GM23338 (cell line): ENCODE measurements around the gene VCL. TPM values are rescaled to one million over a fixed set of nuclear protein-coding genes. Genes with fewer than 3 reads are reported as not detected.

Experiments used
- ATAC-seq: fragments of 200-7000 bp; cut with Tn5 transposase; 3 replicates; pipeline ENCODE4 v1.9.1; 2020
- DNase-seq: peaks from one replicate; pipeline ENCODE4 v3.0.0-alpha.2; 2015; ENCODE audit warnings: low spot score
- H2AFZ ChIP-seq: fragments of 200-600 bp; sonication (generic); 2 replicates; pipeline ENCODE4 v1.8.0; 2016; ENCODE audit warnings: antibody characterized with exemption, mild to moderate bottlenecking, moderate library complexity
- H3F3A ChIP-seq: fragments of 200-600 bp; sonication (generic); replicated peaks from 2 replicates; pipeline ENCODE4 v1.8.0; 2017; ENCODE audit warnings: antibody characterized with exemption, mixed run types, low read depth
- H3K27ac ChIP-seq: fragments of 200-600 bp; sonication (generic); 2 replicates; pipeline ENCODE4 v1.6.1; 2016; ENCODE audit warnings: low read depth
- H3K27me3 ChIP-seq: fragments of 200-600 bp; sonication (generic); 2 replicates; pipeline ENCODE4 v1.8.0; 2016; ENCODE audit warnings: mild to moderate bottlenecking, mixed run types, moderate library complexity; ENCODE audit not compliant: insufficient read depth
- H3K36me3 ChIP-seq: fragments of 200-600 bp; sonication (generic); 2 replicates; pipeline ENCODE4 v1.8.0; 2016; ENCODE audit warnings: mild to moderate bottlenecking; ENCODE audit not compliant: insufficient read depth
- H3K4me1 ChIP-seq: fragments of 200-600 bp; sonication (generic); 2 replicates; pipeline ENCODE4 v1.8.0; 2016; ENCODE audit warnings: mild to moderate bottlenecking, moderate library complexity; ENCODE audit not compliant: insufficient read depth
- H3K4me2 ChIP-seq: fragments of 200-600 bp; sonication (generic); 2 replicates; pipeline ENCODE4 v1.7.1; 2017; ENCODE audit warnings: mixed run types
- H3K4me3 ChIP-seq: fragments of 200-600 bp; sonication (generic); 2 replicates; pipeline ENCODE4 v1.6.1; 2016; ENCODE audit warnings: mixed run types
- H3K79me2 ChIP-seq: fragments of 200-600 bp; sonication (generic); replicated peaks from 2 replicates; pipeline ENCODE4 v1.8.0; 2017; ENCODE audit warnings: mild to moderate bottlenecking; ENCODE audit not compliant: insufficient read depth
- H3K9me2 ChIP-seq: fragments of 200-600 bp; sonication (generic); 2 replicates; pipeline ENCODE4 v1.8.0; 2017; ENCODE audit not compliant: insufficient read depth
- H4K20me1 ChIP-seq: fragments of 200-600 bp; sonication (generic); replicated peaks from 2 replicates; pipeline ENCODE4 v1.8.0; 2017; ENCODE audit warnings: mild to moderate bottlenecking; ENCODE audit not compliant: insufficient read depth
- H3K27ac Mint-ChIP-seq: 2 replicates; pipeline ENCODE4 v1.8.0; 2020; ENCODE audit warnings: inconsistent platforms, mild to moderate bottlenecking, moderate library complexity, mixed read lengths
- H3K27me3 Mint-ChIP-seq: 3 replicates; pipeline ENCODE4 v1.8.0; 2022; ENCODE audit warnings: low read depth, mild to moderate bottlenecking, moderate library complexity, mixed read lengths, inconsistent platforms; ENCODE audit not compliant: insufficient read depth, poor library complexity
- H3K36me3 Mint-ChIP-seq: 3 replicates; pipeline ENCODE4 v1.8.0; 2021; ENCODE audit warnings: low read depth, mild to moderate bottlenecking, inconsistent platforms, moderate library complexity, mixed read lengths
- H3K4me1 Mint-ChIP-seq: 3 replicates; pipeline ENCODE4 v1.8.0; 2020; ENCODE audit warnings: mild to moderate bottlenecking, inconsistent platforms, mixed read lengths
- H3K4me3 Mint-ChIP-seq: 3 replicates; pipeline ENCODE4 v1.8.0; 2021; ENCODE audit warnings: moderate library complexity, mild to moderate bottlenecking, inconsistent platforms, mixed read lengths
- H3K9me3 Mint-ChIP-seq: 3 replicates; pipeline ENCODE4 v1.8.0; 2020; ENCODE audit warnings: moderate library complexity, mild to moderate bottlenecking, inconsistent platforms, mixed read lengths
- CREB1 ChIP-seq: fragments of 250-450 bp; sonication (Bioruptor Pico); IDR thresholded peaks from 2 replicates; pipeline ENCODE4 v1.5.0; 2020; ENCODE audit warnings: low read depth, mild to moderate bottlenecking, moderate library complexity
- CTCF ChIP-seq, 2 experiments: fragments of 200-600 bp in 1 of 2; sonication (generic) in 1 of 2; conservative IDR thresholded peaks; 2 replicates each; pipeline versions ENCODE4 v1.5.1 to v1.6.1; 2016 to 2017; ENCODE audit warnings: antibody characterized with exemption in 2 of 2, low read depth in 2 of 2, mild to moderate bottlenecking in 2 of 2, moderate library complexity in 1 of 2
- ETS1 ChIP-seq: IDR thresholded peaks from 2 replicates; pipeline ENCODE4 v1.6.1; 2016; ENCODE audit warnings: antibody characterized with exemption
- EZH2 ChIP-seq: fragments of 200-600 bp; sonication (generic); IDR thresholded peaks from one replicate; pipeline ENCODE4 v1.8.0; 2017; ENCODE audit warnings: antibody characterized with exemption, mild to moderate bottlenecking, low read depth; ENCODE audit not compliant: unreplicated experiment
- EZH2phosphoT487 ChIP-seq: fragments of 200-600 bp; sonication (generic); IDR thresholded peaks from one replicate; pipeline ENCODE4 v1.8.1; 2018; ENCODE audit warnings: antibody characterized with exemption; ENCODE audit not compliant: unreplicated experiment
- JUNB ChIP-seq: IDR thresholded peaks from one replicate; pipeline ENCODE4 v1.6.1; 2016; ENCODE audit warnings: antibody characterized with exemption; ENCODE audit not compliant: unreplicated experiment
- NANOG ChIP-seq: IDR thresholded peaks from 2 replicates; pipeline ENCODE4 v1.6.1; 2016; ENCODE audit warnings: antibody characterized with exemption, borderline replicate concordance
- POLR2AphosphoS5 ChIP-seq: IDR thresholded peaks from 2 replicates; pipeline ENCODE4 v1.6.1; 2016; ENCODE audit warnings: antibody characterized with exemption, low read depth
- REST ChIP-seq: IDR thresholded peaks from one replicate; pipeline ENCODE4 v1.6.1; 2018; ENCODE audit warnings: antibody characterized with exemption; ENCODE audit not compliant: unreplicated experiment
- STAT1 ChIP-seq: IDR thresholded peaks from one replicate; pipeline ENCODE4 v1.6.1; 2016; ENCODE audit warnings: antibody characterized with exemption; ENCODE audit not compliant: unreplicated experiment
- ZNF114 ChIP-seq: fragments of 250-450 bp; sonication (Bioruptor Pico); IDR thresholded peaks from 2 replicates; pipeline ENCODE4 v1.5.0; 2020; ENCODE audit warnings: mild to moderate bottlenecking, moderate library complexity
- ZNF331 ChIP-seq: fragments of 250-450 bp; sonication (Bioruptor Pico); IDR thresholded peaks from 2 replicates; pipeline ENCODE4 v1.5.0; 2020; ENCODE audit warnings: low read depth, mild to moderate bottlenecking, moderate library complexity
- ZNF462 ChIP-seq: fragments of 250-450 bp; sonication (Bioruptor Pico); IDR thresholded peaks from 2 replicates; pipeline ENCODE4 v1.5.0; 2020; ENCODE audit warnings: mild to moderate bottlenecking, moderate library complexity
- polyA plus RNA-seq: library from polyadenylated mRNA; unstranded; fragments of >200 nt; fragmentation: Nextera tagmentation; extraction: Ambion mirVana; gene quantifications from 2 replicates; pipeline ENCODE4 v1.2.1, GENCODE V29; 2016
- total RNA-seq: library from RNA; depleted of rRNA; stranded (reverse); fragments of >200 nt; shearing (Covaris generic); gene quantifications from 2 replicates; pipeline ENCODE4 v1.2.3, GENCODE V29; 2014

VCL gene
- total and polyA plus RNA-seq, 2 experiments from 2014 or later, result 60.7 to 254 TPM

- H3K27ac Mint-ChIP-seq, result no peak overlapping the region
- H3K79me2 ChIP-seq, result peaks cover 34% of the 10 kb centered on the region
- no peaks in the 10 kb centered on the region for H3K4me1 Mint-ChIP-seq
- DNase-seq (no peak), ATAC-seq (peak; percentile 59)
- H3K9me3 Mint-ChIP-seq, result no peaks in the 10 kb centered on the region
- H3K27ac ChIP-seq, result no peak overlapping the region
- no peaks in the 10 kb centered on the region for H3K27me3 ChIP-seq
- peaks cover 23% of the 10 kb centered on the region; the same call in 2 of the 3 replicates for H3K36me3 Mint-ChIP-seq
- no peaks in the 10 kb centered on the region for H3F3A ChIP-seq
- H3K9me2 ChIP-seq, result no peaks in the 10 kb centered on the region
- peaks cover 2% of the 10 kb centered on the region for H3K27me3 Mint-ChIP-seq
- no peak overlapping the region for H3K4me2 ChIP-seq
- no peaks in the 10 kb centered on the region for H3K4me1 ChIP-seq
- TF ChIP-seq POLR2AphosphoS5, result no peak
- no peak for TF ChIP-seq ETS1
- no peak for TF ChIP-seq EZH2
- TF ChIP-seq JUNB, result no peak
- TF ChIP-seq CREB1 (CRISPR knock-in tag), result no peak
- no peak for TF ChIP-seq ZNF114
- TF ChIP-seq EZH2phosphoT487, result no peak
- TF ChIP-seq ZNF331, result no peak
- no peak for TF ChIP-seq ZNF462 (CRISPR knock-in tag)
- no peak for TF ChIP-seq REST
- no peak for TF ChIP-seq NANOG
- TF ChIP-seq STAT1, result no peak
- TF ChIP-seq CTCF (conservative IDR thresholded peaks at IDR 0.05; ENCODE audit: low read depth in 2 of 2), result no peak
- H3K36me3 ChIP-seq, result peaks cover 19% of the 10 kb centered on the region; the same call in 1 of the 2 replicates
- no peak overlapping the region for H3K4me3 ChIP-seq
- H4K20me1 ChIP-seq, result no peaks in the 10 kb centered on the region; the same call in 1 of the 2 replicates
- no peak overlapping the region for H2AFZ ChIP-seq
- H3K4me3 Mint-ChIP-seq, result no peak overlapping the region
Observed at GRCh38 chr10:74139981-74140380, 142.1 kb downstream of the VCL start.
